GM18861 (cell line): ENCODE results near the gene FA2H.
A peak's percentile ranks its signal among the peaks of the same experiment; 100 is the strongest.
"Not testable (repeated sequence)": the region's sequence is repeated elsewhere in the genome, so short reads cannot be mapped to it uniquely, and the experiment has no call there.

Experiments
- ATAC-seq: cut with Tn5 transposase; IDR thresholded peaks from one replicate; pipeline ENCODE4 v1.9.1; 2021; ENCODE audit not compliant: unreplicated experiment

The FA2H gene

GRCh38 chr16:74770831-74771526, 3.6 kb downstream of the FA2H start:
- no peak for ATAC-seq

DNA sequence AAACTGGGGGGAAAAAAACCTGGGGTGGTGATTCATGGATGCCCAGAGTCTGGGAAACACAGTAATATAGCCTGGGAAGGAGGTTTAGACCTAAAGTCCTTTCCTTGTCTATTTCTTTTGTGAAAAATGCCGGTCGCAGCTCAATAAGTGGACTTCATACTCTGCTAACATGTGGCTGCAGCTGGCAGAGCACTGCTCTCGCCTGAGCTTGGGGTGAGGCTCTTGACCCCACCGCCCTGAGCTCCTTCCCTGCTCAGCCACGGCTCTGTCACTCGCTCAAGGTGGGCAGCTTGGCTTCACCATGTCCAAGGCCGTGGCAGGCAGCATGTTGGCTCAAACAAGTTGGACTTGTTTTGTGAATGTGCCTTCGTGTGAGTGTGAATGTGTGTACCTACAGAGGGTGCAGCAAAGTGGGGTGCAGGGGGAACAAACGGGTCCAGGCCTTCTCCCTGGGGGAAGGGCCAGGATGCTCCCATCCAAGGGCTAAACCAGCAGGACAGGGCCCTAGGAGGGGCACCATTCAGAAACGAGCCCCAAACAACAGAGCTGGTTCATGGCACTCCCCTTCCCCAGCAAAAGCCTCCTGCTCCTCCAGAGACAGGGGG, 4.9 kb downstream of the FA2H start:
- ATAC-seq, result no peak

DNA sequence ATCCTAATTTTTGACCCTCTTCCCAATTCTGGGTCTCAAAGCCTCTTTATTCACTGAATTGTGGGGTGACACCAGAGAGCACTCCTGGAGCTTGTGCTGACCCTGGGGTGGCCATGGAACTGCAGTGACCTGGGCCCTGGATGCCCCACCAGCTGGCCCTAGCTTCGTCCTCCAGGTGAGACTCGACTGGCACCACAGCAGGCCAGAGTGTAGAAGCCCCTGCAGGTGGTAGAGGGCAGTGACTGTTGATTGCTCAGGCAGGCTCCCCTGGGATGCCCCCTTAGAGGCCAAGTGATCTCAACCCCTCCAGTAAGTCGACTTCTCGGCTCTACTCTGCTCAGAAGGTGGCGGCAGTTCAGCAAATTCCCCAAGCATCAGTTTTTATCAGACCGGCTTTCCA, 6.4 kb downstream of the FA2H start:
- no peak for ATAC-seq

DNA sequence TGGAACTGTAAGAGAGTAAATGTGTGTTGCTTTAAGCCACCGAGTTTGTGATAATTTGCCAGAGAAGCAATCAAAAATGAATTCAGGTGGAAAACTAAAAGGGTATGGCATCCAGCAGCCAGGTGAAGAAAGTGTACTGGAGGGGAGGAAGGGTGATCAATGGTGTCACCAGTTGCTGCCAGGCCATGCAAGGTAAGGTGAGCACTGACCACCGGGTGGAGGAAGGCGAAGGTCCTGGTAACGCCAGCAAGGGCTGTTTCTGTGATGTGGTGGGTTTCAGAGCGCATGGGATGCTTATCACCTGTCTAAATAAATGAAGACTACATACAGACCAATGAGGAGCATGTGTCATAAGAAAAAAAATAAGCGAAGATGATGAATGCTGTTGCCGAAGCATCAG, 6.9 kb downstream of the FA2H start:
- no peak for ATAC-seq

GRCh38 chr16:74766729-74767128, 7.9 kb downstream of the FA2H start:
- no peak for ATAC-seq

DNA sequence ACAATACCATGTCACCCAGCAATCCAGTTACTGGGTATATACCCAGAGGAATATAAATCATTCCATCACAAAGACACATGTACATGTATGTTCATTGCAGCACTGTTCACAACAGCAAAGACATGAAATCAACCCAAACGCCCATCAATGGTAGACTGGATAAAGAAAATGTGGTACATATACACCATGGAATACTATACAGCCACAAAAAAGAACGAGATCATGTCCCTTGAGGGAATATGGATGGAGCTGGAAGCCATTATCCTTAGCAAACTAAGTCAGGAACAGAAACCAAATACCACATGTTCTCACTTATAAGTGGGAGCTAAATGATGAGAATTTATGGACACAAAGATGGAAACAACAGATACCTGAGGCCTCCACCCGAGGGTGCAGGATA, 10.4 kb downstream of the FA2H start:
- ATAC-seq, result not testable (repeated sequence)

- ATAC-seq, result no peak
These were observed 13.0 kb downstream of the FA2H start for GRCh38 chr16:74761665-74762064.

- ATAC-seq, result peak; percentile 49
These were observed 14.4 kb downstream of the FA2H start for GRCh38 chr16:74760007-74760767.

GRCh38 chr16:74759564-74759963, 15.1 kb downstream of the FA2H start:
- ATAC-seq, result no peak

DNA sequence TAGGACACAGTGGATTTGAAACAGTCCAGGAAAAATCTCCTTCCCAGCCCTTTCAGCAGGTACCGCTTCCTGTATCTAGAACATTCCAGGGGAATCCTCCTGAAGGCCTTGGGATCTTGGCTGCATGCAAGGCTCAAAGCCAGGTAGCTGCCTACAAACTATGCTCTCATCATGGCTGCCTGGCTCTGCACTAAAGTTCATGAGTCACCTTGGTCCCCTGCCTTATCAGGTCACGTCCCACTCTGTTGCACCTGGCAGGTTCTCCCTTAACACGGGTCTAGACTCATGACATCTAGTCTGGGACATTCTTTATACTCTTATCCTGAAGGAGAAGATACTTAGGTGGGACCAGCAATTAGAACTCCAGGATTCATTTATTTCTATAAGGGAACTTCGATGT, 15.8 kb downstream of the FA2H start:
- ATAC-seq, result no peak

DNA sequence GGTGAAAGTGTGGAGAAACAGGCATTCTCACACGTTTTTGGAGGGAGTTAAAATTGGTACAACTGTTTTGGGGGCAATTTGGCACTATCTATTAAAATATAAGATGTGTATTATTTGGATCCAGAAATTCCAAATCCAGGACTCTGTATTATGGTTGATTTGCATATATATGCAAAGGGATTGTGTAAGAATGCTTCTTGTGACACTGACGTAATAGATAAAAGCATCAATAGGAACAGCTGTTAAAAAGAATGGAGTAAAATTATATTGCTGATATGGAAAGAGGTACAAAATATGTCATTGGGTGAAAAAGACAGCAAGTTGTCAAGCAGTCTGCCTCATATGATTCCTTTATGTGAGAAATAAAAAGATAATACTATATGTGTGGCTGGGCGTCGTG, 17.3 kb downstream of the FA2H start:
- no peak for ATAC-seq

DNA sequence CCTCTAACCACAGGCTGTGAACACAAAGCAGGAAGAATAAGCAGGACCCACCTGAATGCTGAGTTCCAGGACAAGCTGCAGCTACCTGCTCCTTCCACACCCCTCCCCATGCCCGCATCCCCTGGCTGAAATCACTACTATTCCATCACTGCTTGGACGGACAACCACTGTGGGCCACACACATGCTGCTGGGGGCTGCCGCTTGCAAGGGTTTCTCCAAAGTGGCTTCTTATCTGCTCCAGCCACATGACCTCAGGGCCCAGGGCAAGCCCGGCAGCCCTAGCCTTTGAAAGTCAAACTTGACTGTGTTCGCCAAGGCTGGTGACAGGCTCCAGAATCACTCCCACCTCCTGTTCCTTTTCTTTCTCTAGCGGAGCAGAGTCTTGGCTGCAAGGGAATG, 18.4 kb downstream of the FA2H start:
- ATAC-seq, result no peak

GRCh38 chr16:74753180-74753579, 21.4 kb downstream of the FA2H start:
- no peak for ATAC-seq

- ATAC-seq, result no peak
These were observed 21.9 kb downstream of the FA2H start for GRCh38 chr16:74752756-74753155.

GRCh38 chr16:74752258-74752657, 22.4 kb downstream of the FA2H start:
- ATAC-seq, result no peak

DNA sequence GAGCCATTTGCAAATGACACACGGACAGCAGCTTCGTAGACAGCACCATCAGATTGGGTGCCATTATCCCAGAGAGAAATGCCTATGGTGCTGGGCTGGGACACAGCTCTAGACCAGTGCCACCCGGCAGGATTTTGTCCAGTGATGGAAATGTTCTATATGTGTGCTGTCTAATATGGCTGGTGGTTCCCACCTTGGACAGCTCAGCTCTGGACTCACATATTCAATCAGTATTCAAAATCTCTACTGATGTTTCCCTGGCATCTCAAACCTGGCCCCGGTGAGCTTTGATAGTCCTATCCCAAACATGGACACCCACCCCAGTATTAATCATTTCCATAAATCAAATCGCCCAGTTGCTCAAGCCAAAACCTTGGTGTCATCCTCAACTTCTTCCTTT, 23.0 kb downstream of the FA2H start:
- ATAC-seq, result no peak

DNA sequence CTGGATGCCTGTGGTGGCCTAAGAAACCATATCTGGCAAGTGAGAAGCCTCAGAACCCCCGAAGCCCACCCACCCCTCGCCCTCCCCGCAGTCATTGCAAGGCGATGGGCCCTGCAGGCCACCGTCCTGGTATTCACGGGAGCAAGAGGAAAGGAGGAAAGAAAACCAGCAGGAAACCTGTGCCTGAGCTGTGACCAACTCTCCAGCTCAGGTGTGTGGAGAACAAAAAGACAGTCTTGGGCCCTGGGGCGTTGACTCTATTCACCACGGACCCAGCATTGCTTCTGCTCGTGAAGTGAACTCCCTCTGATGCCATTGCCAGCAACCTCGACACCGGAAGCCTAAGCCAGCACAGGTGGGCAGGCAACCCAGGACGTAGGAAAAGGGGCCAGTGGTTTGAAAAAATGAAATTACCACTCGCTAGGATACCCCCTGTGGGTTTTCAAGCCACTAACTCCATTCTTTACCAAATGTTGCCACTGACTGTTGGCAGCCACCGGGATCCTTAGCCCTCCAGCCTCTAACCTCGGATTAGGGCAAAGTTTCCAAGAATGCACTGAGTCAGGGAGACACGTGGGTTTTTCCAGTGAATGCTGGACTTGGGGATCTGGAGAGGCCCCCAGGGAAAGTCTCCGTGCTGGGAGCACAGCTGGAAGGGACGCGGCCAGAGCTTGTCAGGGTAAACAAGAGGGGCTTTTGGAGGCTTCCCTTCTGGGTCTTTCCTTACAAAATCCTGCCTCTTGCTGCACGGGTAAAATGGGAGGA, 25.1 kb downstream of the FA2H start:
- no peak for ATAC-seq

DNA sequence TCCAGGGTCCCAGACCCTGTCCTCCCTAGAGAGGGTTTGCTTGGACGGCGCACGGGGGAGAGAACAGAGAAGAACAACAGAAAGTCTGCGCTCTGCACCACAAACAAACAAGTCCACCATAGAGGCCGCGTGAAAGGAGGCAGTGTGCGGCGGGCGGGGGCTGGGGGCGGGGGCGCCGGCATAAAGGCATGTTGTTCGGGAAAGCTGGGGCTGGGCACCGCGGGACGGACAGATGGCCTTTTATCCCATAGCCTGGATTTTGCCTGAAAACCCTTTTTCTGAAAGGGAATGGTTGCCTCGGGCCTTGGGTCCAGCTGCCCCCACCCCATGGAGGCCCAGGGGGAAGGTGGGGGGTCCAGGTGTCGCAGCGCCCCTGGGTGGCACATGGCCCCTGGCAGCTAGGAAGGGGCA, 26.0 kb downstream of the FA2H start:
- ATAC-seq, result no peak

DNA sequence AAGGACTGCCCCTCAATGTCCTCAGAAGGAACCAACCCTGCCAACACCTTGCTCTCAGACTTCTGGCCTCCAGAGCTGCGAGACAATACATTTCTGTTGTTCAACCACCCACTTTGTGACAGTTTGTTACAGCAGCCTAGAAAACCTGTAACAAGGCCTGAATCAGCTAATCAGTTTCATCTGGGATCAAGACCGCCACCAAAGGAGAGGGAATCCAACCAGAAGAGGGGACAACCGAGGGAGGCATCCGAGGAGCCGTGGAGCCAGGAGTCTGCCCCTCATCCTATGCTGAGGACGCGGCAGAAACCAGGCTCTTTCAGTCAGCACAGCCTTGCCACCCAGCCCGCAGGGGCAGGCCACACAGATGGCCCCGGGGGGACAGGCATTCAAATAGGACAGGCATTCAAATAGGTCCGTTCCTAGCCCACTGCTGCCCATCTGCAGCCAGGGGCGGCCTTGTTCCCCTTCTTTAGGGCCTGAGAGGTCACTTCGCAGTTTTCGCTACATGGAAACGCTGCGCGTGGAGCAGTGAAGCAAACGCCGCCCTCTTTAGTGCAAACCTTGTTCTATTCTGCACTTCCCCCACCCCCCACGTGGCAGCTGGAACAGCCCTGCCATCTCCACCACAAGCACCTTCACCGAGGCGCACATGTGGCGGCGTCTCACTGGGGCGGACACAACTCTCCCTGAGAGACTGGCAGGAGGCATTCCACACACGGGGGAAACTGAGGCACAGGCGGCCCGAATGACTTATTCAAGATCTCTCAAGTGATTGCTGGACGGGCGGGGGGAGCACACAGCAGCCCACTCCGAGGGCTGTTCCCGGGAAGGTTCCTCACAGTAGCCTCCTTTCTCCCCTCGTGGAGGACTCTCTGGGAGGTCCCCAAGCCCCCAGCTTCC, 26.7 kb downstream of the FA2H start:
- no peak for ATAC-seq

DNA sequence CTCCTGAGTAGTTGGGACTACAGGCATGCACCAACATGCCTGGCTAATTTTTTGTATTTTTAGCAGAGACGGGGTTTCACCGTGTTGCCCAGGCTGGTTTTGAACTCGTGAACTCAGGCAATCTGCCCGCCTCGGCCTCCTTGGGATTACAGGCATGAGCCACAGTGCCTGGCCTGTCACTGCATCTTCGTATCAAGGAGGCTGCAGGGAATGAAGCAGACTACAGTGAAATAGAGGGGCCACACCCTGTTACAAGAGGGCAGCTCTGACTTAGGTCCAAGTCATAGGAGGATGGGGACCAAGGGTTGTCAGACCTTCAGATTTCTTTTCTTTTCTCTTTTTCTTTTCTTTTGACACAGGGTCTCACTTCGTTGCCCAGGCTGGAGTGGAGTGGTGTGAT, 28.7 kb downstream of the FA2H start:
- no peak for ATAC-seq
